NCI-H1105 (cell line): ENCODE data around the gene SCAI.
"Not testable (repeated sequence)": the region's sequence is repeated elsewhere in the genome, so short reads cannot be mapped to it uniquely, and the experiment has no call there.

Experiments
- DNase-seq: peaks from one replicate; lab custom pipeline; 2025; lab: John Stamatoyannopoulos, UW

SCAI gene

GRCh38 chr9:124947727-124948391 lies 195.5 kb downstream of the SCAI start:
- no peak for DNase-seq

GRCh38 chr9:124946167-124946566 lies 197.2 kb downstream of the SCAI start:
- DNase-seq, result no peak

- DNase-seq, result no peak
Measured at GRCh38 chr9:124941679-124942561, 201.4 kb downstream of the SCAI start.

GRCh38 chr9:124940894-124941678 lies 202.2 kb downstream of the SCAI start, which contains the start of gene GOLGA1:
GOLGA1 (minus strand) TSS chr9:124941083; CDS start chr9:124938711, 2,372 bp downstream.
- peak; percentile 91 for DNase-seq

- DNase-seq, result peak; percentile 52
Measured at GRCh38 chr9:124940521-124940893, 202.8 kb downstream of the SCAI start.

GRCh38 chr9:124939944-124940343 lies 203.4 kb downstream of the SCAI start:
- DNase-seq, result no peak

- no peak for DNase-seq
Measured at GRCh38 chr9:124934290-124934689, 209.0 kb downstream of the SCAI start.

- DNase-seq, result no peak
Measured at GRCh38 chr9:124932333-124932732, 211.0 kb downstream of the SCAI start.

- no peak for DNase-seq
Measured at GRCh38 chr9:124929464-124929863, 213.9 kb downstream of the SCAI start.

GRCh38 chr9:124928116-124928515 lies 215.2 kb downstream of the SCAI start:
- no peak for DNase-seq

GRCh38 chr9:124920394-124920793 lies 222.9 kb downstream of the SCAI start:
- DNase-seq, result not testable (repeated sequence)

GRCh38 chr9:124914753-124915405 lies 228.4 kb downstream of the SCAI start:
- no peak for DNase-seq

- no peak for DNase-seq
Measured at GRCh38 chr9:124913378-124913777, 229.9 kb downstream of the SCAI start.

GRCh38 chr9:124911766-124912165 lies 231.6 kb downstream of the SCAI start:
- DNase-seq, result no peak

GRCh38 chr9:124908098-124908497 lies 235.2 kb downstream of the SCAI start:
- DNase-seq, result no peak

- DNase-seq, result no peak
Measured at GRCh38 chr9:124906966-124907365, 236.4 kb downstream of the SCAI start.

- DNase-seq, result no peak
Measured at GRCh38 chr9:124899845-124900244, 243.5 kb downstream of the SCAI start.

- DNase-seq, result no peak
Measured at GRCh38 chr9:124897570-124898460, 245.5 kb downstream of the SCAI start.

- no peak for DNase-seq
Measured at GRCh38 chr9:124894741-124895170, 248.6 kb downstream of the SCAI start.

GRCh38 chr9:124894035-124894740 lies 249.1 kb downstream of the SCAI start:
- no peak for DNase-seq
